Tibial nerve (tissue), 3 donors: ENCODE results near the gene COA8.

Source experiments
- CTCF ChIP-seq, 5 experiments: fragments of 200-600 bp in 3 of 5; fragments of 450-650 bp in 2 of 5; sonication (generic) in 3 of 5; IDR thresholded peaks; one replicate each; pipeline ENCODE4 v1.5.1; 2016 to 2019; ENCODE audit warnings: antibody characterized with exemption in 5 of 5, mild to moderate bottlenecking in 3 of 5, moderate library complexity in 2 of 5
- POLR2A ChIP-seq, 2 donors: fragments of 450-650 bp; IDR thresholded peaks; one replicate each; pipeline ENCODE4 v1.6.1; 2017; ENCODE audit warnings: antibody characterized with exemption in 2 of 2, mild to moderate bottlenecking in 2 of 2, moderate library complexity in 2 of 2

- TF ChIP-seq POLR2A (IDR thresholded peaks at IDR 0.05) (no peak), CTCF (IDR thresholded peaks at IDR 0.05) (peak; percentile 78 to 99 (median 94))
These were observed 15.9 kb upstream of the COA8 start for GRCh38 chr14:103546652-103547454.
